ENCODE measurements around the gene TIGD6.

The TIGD6 gene

DNA sequence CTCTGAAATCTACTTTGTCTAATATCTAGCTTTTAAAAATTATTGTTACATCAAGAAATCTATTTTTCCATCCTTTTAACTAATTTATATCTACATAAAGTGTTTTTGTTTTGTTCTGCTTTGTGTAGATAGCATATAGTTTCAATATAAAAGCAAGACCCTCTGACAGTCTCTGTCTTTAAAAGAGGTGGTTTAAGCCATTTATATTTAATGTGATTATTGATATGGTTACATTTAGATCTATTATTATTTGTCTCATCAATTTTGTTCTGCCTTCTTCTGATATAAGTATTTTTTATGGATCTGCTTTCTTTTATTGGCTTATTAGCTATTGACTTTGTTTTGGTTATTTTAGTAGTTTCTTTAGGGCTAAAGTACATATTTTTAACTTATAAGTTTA lies 16.1 kb upstream of the TIGD6 start:
- no peak for DNase-seq (ENCODE audit: low read depth in 2 of 2)

DNA sequence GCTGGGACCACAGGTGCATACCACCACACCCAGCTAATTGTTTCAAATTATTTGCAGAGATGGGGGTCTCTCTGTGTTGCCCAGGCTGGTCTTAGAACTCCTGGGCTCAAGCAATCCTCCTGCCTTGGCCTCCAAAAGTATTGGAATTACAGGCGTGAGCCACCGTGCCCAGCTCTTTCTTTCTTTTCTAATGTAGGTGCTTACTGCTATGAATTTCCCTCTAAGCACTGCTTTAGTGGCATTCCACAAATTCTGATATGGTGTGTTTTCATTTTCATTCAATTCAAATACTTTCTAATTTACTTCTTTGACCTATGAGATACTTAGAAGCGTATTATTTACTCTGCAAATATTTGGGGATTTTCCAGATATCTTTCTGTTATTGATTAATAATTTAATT lies 15.0 kb upstream of the TIGD6 start:
- no peak for DNase-seq (ENCODE audit: low read depth in 2 of 2)

DNA sequence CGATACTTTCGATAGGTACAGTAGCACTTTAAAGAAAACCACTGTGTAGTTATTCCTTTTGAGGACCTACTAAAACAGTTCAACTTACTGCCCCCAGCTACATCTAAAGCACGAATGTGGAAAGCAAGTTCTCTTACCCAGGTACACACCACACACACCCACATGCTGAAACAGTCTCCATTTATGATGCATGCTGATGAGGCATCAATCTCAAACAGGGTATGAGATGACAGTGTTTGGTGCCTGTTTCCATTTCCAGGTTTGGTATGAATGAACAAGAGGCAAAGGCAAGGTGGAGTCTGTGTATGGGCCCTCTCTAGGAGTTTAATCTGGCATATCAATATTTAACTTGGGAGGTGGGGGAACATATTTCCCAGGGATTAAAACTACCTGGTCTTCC lies 14.0 kb upstream of the TIGD6 start:
- DNase-seq (ENCODE audit: low read depth in 2 of 2), result no peak

DNA sequence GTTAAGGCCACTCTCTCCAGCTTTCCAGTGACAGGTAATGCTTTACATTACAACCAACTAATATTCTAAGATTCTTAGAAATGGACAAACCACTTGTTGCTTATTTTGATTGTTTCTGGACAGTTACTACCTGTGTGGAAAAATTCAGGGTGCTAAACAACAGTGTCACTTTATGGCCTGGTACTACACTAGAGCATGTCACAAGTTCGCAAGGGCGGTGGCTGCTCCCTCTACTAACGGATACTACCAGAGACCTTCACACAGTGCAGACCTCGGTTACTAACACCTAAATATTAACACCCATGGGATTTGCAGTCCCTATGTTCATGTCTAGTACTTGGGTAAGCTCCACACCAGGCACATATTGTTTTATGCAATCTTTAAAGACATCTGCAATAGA lies 13.5 kb upstream of the TIGD6 start:
- DNase-seq (ENCODE audit: low read depth in 2 of 2), result no peak

DNA sequence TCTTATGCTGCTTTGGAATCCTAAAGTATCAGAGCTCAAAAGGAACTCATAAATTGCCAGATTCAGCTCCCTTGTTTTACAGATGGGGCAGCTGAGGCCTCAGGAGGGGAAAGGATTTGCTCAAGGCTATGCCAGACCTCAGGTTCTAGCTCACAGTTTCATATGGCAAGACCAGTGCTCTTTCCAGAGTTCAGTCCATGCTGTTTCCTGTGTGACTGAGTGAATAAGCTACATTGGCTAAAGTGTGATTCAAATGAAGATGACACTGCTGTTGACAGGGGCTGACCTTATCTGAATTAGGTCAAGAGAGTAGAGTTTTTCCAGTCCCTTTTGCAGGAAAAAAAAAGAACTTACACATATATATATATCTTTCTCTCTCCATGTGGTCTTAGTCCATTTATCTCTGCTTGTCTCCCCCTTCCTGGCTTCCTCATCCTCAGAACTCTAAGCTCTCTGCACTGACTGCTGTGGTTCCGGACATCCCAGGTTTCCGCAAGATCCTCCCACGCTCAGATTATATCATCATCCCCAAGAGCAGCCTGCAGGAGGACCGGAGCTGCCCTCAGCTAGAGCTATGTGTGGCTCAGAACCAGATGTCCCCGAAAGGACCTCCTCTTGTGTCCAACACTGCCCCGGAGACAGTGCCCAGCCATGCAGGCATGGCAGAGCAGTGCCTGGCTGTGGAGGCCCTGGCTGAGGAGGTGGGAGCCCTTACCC lies 9.4 kb upstream of the TIGD6 start:
- DNase-seq (ENCODE audit: low read depth in 2 of 2), result no peak

DNA sequence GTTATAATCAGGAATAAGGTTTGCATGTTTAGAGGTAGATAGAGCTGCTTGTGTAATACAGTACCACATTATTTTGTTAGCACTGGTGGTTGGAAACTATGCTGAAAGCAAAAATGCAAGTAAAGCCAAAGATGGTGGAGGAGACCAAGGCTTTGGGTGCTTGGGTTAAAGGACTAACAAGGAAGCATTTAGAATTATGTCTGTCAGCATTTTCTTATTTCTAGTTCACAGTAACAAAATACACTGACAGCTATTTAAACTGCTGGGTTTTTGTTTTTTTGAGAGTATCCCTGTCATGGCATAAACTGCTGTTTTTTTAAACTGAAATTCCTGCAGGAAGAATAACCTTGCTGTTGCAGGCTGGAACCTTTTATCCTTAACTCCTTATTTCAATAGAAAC lies 6.6 kb upstream of the TIGD6 start:
- DNase-seq (ENCODE audit: low read depth in 2 of 2), result no peak

DNA sequence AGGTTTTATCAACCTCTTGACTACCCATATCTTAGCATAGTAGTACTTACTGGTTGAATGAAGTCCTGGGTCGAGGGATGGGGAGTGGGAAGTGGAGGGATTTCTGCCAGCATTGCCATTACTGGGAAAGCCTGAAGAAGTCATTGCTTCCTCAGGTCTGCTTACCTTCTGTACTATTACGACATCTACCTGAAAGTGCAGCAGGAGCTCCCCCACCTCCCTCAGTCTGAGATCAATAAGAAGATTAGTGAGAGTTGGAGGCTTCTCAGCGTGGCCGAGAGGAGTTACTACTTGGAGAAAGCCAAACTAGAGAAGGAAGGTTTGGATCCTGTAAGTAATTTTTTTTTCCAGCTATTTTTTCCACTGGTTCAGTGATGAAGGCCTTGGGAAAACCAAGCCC lies 5.9 kb upstream of the TIGD6 start:
- no peak for DNase-seq (ENCODE audit: low read depth in 2 of 2)

DNA sequence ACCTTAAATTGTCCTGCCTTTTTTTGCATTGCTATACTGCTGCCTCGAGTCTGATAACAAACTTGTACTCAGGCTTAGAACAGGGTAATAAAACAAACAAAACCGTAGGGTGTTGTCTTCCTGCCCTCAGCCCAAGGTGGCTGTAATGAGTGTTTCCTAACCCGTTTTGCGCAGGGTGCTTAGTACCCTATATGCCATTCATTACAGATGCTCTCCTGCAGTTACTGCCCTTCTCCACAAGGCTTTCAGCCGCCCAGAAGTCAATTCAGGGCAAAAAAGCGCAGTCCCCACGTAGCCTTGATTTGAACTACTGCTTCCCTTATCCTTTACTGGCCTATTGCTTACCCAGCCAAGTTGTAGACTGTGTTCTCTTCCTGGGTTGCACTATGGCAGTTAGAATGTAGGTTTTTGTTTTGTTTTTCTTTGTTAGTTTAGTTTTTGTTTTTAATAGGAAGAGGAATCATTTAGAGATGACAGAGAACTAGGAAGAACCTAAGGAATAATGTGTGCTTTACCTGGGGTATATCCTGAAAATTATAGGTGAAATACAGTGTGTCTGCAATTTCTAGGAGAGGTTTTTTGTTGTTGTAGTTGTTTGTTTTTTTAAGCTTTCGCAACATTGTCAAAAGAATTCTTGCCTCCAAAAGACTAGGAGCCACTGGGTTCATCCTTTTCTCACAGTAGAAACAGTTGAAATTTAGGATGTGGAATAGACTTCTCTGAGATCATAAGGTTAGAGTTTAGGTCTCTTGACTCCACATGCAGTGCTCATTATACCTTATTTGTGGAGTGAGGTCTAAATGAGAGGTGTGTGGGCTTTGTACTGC lies 1.4 kb upstream of the TIGD6 start:
- peak; percentile 28 to 30 for DNase-seq (ENCODE audit: low read depth in 2 of 2)

DNA sequence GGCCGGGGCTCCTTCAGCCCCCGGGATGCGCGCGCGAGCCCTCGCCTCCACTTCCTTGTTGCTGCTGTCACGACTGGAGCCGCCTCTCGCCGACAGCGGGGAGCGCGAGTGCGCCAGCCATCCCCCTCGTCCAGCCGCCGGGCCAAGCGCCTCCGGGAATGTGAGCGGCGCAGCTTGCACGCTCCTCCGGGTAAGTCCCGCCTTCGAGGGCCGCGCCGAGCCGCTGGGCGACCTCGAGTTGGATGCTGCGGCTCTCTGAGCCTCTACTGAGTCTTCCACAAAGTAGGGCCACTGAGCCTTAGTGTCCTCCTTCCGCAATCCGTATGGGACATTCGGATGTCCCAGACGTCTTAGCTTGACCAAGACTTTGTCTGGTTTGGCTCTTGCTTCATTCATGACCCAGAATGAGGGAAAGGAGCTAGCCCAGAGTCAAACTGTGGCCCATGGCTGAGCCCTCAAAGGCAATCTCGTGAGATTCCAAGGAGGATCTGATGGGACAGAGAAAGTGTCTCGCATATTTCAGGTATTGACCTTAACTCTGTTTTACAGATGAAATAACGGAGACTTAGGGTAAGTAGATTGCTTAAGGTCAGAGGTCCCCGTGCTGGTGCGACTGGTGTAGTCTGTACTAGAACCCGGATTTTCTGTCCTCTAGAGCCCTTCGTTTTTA lies 671 bp upstream of the TIGD6 start:
- DNase-seq (ENCODE audit: low read depth in 2 of 2), result peak in 1 of 2 donors; percentile 9

DNA sequence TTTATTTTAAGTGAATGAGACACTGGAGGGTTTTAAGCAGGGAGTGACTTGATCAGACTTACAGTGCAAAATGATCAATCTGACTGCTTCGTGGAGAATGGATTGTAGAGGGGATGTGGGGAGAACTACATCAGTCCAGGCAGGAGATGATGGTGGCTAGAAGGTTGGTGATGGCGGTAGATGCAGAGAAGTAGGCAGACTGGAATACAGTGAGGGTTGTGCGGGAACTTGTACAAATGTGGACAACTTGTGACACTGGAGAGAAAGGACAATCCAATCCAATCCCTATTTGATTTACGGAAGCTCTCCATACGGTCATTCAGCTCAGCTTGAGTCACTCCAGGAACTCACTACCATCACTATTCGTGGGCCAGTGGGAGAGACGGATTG lies 593 bp downstream of the TIGD6 start:
- no peak for DNase-seq (ENCODE audit: low read depth in 2 of 2)

DNA sequence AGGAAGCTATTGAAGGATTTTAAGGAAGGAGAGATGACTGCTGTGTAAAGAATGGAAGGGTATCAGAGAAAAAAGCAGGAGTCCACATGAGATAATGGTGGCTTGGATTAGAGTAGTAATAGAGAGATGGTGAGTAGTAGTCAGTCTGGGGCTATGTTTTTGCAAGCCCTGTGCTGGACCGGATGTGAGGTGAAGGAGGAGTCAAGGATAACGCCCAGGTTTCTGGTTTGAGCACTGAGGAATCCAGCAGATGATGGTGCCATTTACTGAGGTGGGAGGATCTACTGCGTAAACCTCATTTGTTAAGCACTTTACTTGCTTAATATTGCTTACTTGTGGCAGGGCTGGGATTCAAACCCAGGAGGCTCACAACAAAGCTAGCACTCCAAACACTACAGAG lies 1.1 kb downstream of the TIGD6 start:
- no peak for DNase-seq (ENCODE audit: low read depth in 2 of 2)

DNA sequence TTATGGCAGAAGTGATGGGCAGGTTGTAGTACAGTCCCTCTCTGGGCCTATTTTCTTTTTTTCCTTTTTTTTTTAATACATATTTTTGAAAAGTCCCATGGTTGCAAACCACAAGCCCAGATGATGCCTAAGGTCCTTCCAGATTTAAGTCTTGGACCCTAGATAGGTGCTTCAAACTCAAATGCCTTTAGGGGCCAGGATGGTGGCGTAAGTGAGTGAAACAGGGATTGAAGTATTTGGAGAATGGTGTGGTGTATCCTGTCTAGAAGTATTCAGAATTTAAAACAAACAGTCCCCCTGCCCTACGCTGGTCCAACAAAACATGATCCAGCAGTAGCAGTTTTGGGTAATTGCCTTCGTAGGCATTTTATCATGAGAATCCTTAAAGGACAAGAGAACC lies 2.2 kb downstream of the TIGD6 start:
- DNase-seq (ENCODE audit: low read depth in 2 of 2), result no peak

DNA sequence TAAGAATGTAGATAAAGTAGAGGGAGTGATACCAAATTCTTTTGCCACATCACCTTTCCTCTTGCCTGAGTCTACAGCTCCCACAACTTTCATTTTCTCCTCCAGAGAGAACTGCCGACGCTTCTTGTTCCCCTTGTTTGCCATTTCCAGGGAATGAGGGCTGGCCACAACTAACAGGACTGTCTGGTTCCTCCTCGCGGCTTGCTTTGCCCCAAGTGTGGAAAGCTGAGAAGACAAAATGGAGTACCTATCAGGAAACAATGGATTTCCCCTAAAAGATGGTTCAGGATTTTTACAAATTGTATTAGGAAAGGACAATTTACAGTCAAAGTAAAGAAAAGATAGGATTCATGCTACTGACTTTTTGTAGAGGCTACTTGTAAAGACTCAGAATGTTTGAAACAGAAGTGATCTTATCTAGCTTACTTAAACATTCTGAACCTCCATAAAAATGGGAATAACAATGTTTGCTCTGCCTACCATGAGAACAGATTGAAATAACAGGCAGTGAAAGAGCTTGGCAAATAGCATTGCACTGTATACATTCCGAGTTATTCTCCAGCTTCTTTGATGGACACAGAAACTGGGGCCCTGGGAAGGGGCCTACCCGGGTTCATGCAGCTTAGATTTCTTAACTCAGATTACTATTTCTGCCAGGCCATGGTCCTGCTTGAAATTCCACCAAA lies 4.1 kb downstream of the TIGD6 start:
- no peak for DNase-seq (ENCODE audit: low read depth in 2 of 2)

DNA sequence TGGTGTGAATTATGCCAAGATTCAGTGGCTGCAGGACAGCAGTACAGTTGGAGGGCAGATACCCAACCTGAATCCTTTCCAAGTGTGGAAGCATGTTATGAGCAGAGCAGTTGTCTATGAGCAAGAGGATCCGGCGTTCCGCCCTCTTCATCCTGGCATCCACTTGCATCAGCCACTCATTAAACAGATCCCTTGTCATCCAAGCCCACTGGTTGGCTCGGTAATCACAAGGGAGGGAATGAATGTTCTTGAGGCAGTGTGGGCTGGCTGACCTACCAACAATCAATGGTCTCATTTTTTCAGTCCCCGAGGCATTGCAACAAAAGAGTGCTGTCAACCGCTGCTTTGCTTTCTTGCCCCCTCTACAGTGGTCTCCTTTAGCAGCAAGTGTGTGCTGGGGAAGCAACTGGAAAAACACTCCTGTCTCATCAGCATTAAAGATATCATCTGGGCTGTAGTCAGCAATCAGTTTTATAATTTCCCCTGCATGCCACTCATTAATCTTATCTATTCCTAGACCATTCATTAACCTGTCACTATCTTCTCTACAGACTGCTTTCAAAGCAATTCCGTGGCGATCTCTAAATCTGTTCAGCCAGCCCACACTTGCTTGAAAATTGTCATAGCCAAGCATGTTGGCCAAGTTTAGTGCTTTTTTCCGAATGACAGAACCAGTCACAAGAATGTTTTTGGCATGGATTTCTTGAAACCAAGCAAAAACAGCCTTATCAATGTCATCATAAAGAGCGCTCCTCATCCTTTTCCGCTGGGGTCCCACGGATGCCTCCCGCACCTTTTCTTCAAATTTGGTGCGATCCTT lies 4.9 kb downstream of the TIGD6 start:
- no peak for DNase-seq (ENCODE audit: low read depth in 2 of 2)

DNA sequence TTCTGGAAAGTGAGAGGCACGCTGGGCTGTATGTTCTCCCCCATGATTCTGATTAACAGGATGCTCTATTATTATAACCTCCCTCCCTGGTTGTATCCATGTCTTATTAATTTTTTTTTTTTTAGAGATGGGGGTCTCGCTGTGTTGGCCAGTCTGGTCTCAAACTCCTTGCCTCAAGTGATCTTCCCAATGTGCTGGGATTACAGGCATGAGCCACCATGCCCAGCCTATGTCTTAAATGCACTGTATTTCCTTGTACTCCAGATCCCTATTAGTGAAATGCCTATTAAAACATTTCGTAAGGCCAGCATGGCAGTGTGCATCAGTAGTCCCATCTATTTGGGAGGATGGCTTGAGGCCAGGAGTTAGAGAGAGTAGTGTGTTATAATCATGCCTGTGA lies 7.0 kb downstream of the TIGD6 start:
- no peak for DNase-seq (ENCODE audit: low read depth in 2 of 2)

DNA sequence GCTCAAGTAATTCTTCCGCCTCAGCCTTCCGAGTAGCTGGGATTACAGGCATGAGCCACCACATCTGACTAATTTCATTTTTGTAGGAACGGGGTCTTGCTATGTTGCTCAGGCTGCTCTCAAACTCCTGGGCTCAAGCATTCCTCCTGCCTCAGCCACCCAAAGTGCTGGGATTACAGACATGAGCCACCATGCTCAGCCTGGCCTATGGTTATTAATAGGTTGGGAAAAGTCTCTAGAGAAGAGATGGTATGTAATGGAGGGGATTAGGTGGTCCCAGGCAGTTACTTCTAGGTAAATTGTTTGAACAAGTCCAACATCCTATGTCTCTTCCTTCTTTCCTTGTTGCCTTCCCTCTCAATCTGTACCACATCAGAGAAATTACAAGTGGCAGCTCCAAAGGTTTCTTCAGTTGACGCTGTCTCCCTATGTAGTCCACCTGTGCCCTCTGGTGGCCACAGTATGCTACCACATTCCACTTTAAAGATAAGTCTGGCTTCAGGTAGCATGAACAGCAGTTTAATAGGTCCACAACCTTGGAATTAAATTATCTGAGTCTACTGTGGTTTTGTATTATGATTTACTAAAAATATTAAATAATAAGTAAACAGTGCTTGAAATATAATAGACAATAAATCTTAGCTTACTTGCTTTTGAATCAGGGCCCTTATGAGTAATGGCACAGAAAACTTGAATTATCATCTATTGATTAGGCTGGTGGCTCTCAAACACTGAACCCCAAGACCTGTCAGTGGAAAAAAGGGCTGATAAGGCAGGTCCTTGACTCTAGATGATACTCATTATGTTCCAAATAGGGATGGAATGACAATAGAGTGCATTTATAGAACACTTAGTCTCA lies 9.7 kb downstream of the TIGD6 start:
- DNase-seq (ENCODE audit: low read depth in 2 of 2), result peak; percentile 32 to 47

DNA sequence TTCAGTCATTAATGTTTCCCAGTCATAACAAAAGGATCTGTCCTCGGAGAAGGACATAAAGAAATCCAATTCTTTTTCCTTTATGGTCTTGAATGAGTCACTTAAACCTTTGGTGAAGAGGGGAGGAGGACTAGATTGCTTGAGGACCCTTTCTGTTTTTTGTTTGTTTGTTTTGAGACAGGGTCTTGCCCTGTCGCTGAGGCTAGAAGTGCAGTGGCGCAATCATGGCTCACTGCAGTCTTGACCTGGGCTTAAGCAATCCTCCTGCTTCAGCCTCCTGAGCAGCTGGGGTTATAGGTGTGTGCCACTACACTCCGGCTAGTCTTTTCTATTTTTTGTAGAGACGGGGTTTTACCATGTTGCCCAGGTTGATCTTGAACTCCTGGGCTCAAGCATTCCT lies 12.3 kb downstream of the TIGD6 start:
- DNase-seq (ENCODE audit: low read depth in 2 of 2), result no peak

DNA sequence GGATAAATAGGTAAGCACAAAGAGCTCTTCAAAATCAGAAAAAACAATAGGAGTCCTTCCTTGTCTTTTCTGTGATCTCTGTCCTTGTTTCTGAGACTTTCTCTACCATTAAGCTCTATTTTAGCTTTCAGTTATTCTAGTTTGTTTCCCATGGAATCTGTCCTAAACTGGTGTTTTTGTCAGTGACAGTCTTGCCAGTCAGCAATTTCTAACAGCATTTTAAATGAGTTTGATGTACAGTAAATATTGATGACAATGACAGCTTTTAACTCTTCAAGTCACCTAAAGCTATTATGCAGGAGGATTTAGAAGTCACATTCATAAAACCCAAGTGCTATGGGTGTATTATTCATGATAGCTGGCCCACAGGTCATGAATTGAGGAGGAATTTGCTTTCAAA lies 17.9 kb downstream of the TIGD6 start:
- no peak for DNase-seq (ENCODE audit: low read depth in 2 of 2)

DNA sequence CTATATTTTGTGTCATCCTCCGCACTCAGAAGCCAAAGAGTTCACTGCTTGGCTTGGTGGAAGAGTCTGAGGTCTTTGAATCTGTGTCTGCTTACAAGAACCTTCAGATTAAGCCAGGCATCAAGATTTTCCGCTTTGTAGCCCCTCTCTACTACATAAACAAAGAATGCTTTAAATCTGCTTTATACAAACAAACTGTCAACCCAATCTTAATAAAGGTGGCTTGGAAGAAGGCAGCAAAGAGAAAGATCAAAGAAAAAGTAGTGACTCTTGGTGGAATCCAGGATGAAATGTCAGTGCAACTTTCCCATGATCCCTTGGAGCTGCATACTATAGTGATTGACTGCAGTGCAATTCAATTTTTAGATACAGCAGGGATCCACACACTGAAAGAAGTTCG lies 19.2 kb downstream of the TIGD6 start:
- DNase-seq (ENCODE audit: low read depth in 2 of 2), result no peak

DNA sequence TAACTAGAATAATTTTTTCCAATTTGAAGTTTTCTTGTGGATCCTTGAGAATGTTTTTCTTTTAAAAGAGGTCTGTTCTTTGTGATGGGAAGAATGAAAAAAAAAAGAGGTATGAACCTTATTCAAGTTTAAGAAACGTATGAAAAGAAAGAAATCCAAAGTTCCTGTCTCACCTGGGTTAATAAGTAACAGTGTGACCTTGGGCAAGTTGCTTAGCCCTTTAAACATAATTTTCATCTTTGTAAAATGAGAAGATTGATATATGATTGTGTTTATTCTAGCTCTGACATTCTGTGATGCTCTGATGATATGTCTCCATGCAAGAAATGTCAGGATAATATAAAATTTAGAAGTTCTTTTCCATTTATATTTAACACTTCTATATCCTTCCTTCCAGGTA lies 20.6 kb downstream of the TIGD6 start:
- no peak for DNase-seq (ENCODE audit: low read depth in 2 of 2)

DNA sequence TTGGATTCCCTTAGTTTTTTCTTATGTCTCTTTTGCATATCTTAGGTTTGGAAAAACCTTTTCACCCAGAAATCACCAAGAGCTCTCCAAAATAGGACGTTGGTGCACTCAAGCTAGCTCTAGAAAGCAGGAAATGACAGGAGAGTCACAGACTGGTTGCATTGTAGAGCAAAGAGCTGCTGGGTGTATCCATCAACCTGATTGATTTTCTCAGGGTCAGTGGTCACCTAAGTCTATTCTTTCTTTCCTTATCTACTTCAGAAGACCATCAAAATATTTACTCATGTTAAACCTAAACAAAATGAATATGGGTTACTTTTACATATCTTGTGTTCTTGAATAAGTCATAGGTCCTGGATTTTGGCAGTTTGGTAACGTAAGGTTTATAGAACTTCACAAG lies 25.0 kb downstream of the TIGD6 start:
- DNase-seq (ENCODE audit: low read depth in 2 of 2), result no peak
